HL-60 (cell line): ENCODE data around the gene AMMECR1.

Source experiments
- GABPA ChIP-seq: IDR thresholded peaks from 2 replicates; pipeline ENCODE4 v1.6.1; 2012; ENCODE audit warnings: low read depth
- POLR2AphosphoS5 ChIP-seq: IDR thresholded peaks from 2 replicates; pipeline ENCODE4 v1.6.1; 2012; ENCODE audit warnings: low read depth
- TF ChIP-seq, protein P1 (sequence below): IDR thresholded peaks from one replicate; pipeline ENCODE4 v1.5.1; 2011; ENCODE audit warnings: low read length, control low read depth, inconsistent platforms; ENCODE audit not compliant: insufficient read depth

DNA sequence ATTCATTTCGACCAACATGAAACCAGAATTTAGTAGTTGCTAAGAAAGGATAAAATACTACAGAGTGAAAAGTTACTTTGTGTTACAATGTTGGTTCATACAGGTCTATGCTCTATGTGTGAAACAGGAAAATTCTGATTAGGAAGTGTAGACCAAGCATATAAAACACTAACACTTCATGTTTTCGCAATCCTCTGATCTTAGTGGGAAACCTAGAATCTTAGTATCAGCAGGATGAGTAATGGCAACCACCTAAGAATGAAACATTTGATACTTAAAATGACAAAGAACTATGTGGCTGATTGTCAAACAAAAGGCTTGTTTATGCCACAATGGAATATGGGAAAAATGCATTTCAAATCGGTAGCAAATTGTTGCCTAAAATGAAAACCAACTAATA lies 116.1 kb downstream of the AMMECR1 start:
- TF ChIP-seq GABPA (no peak), POLR2AphosphoS5 (no peak)
- TF ChIP-seq, protein P1, sequence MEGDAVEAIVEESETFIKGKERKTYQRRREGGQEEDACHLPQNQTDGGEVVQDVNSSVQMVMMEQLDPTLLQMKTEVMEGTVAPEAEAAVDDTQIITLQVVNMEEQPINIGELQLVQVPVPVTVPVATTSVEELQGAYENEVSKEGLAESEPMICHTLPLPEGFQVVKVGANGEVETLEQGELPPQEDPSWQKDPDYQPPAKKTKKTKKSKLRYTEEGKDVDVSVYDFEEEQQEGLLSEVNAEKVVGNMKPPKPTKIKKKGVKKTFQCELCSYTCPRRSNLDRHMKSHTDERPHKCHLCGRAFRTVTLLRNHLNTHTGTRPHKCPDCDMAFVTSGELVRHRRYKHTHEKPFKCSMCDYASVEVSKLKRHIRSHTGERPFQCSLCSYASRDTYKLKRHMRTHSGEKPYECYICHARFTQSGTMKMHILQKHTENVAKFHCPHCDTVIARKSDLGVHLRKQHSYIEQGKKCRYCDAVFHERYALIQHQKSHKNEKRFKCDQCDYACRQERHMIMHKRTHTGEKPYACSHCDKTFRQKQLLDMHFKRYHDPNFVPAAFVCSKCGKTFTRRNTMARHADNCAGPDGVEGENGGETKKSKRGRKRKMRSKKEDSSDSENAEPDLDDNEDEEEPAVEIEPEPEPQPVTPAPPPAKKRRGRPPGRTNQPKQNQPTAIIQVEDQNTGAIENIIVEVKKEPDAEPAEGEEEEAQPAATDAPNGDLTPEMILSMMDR, result no peak
